Measurements from ENCODE around the gene GPR26. TPM values are rescaled to one million over a fixed set of nuclear protein-coding genes. Genes with fewer than 3 reads are reported as not detected.

Gene GPR26
- total RNA-seq, 3 donors from 2014 or later, result not detected

DNA sequence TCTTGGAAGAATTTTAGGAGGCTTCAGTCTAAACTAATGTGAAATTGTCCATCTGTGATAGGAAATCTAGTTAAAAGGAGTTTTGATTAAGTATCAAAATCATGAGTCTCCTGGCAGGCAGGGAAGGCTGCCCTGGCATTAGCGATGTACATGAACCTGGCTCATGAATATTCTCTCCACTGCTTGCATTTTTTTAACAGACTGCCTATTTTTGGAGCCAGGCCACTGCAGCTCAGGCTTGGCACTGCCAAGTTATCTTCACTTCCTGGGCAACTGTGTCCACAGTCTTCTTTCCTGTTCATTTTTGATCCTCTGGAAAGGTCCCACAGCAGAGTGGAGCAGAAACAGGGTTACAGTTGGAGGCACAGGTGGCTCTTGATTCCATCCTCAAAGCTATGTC is 7.0 kb downstream of the GPR26 start:
- H3K9me3 Mint-ChIP-seq, result no peaks in the 10 kb centered on the region
- DNase-seq, result no peak
- peaks cover 6% of the 10 kb centered on the region for H3K27me3 Mint-ChIP-seq (ENCODE audit: low read depth)
- H3K4me1 Mint-ChIP-seq (ENCODE audit: low read depth), result no peaks in the 10 kb centered on the region
- no peak for ATAC-seq
- H3K36me3 Mint-ChIP-seq (ENCODE audit: insufficient read depth), result no peaks in the 10 kb centered on the region
- H3K4me3 Mint-ChIP-seq, result no peak overlapping the region

DNA sequence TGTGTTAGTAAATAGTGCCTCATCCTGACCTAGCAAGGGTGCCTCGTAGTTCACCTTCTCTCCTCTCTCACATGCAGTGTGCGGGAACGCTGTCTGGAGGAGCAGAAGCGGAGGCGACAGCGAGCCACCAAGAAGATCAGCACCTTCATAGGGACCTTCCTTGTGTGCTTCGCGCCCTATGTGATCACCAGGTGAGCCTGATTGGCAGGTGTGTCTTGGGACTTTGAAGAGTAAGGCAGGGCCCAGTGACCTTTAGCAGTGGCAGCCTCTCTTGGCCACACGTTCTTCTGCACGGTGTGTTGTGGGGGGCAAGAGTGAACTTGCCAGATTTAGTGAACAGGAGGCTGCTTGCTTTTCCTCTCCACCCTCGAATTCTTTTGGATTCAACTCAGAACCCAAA is 8.6 kb downstream of the GPR26 start:
- Mint-ChIP-seq H3K27me3 (ENCODE audit: low read depth) (no peaks in the 10 kb centered on the region), H3K9me3 (no peaks in the 10 kb centered on the region), H3K4me1 (ENCODE audit: low read depth) (no peaks in the 10 kb centered on the region), H3K36me3 (ENCODE audit: insufficient read depth) (no peaks in the 10 kb centered on the region), H3K4me3 (no peak overlapping the region)
- ATAC-seq (no peak), DNase-seq (no peak)

DNA sequence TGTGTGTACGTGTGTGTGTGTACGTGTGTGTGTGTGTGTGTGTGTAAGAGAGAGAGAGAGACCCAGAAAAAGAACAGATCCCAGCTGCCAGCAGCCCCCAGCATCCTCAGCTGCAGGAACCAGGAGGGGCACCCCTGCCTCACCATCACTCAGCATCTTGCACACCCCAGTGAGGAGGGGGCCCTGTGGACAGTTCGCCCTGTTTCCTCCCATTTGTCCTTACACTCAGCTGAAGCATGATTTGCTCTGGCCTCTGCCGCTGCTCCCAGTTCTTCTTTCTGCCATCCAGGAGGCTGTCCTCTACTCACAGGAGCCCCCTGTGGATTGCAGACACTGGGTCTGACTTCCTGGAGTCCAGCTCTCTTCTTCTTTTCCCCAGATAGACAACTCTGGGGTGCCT is 9.7 kb downstream of the GPR26 start:
- ATAC-seq (no peak), DNase-seq (no peak)
- no peaks in the 10 kb centered on the region for H3K27me3 Mint-ChIP-seq (ENCODE audit: low read depth)
- no peak overlapping the region for H3K4me3 Mint-ChIP-seq
- H3K36me3 Mint-ChIP-seq (ENCODE audit: insufficient read depth), result no peaks in the 10 kb centered on the region
- no peaks in the 10 kb centered on the region for H3K9me3 Mint-ChIP-seq
- no peaks in the 10 kb centered on the region for H3K4me1 Mint-ChIP-seq (ENCODE audit: low read depth)

DNA sequence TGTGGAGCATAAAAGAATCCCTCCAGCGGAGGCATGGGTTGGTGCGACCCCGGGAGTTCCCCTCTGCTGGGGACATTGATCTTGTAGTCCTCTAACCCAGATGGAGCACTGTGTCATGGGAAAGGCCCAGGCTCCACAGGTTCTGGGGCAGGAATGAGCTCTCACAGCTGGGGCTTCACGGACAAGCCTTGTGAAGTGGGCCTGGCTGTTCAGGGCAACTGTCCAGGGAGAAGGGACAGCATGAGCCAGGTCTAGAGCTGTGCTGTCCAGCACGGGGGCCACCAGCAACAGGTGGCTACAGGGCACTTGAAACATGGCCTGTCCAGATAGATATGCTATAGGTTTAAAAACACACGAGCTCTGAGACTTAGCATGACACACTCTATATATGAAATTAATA is 11.4 kb downstream of the GPR26 start:
- H3K27me3 Mint-ChIP-seq (ENCODE audit: low read depth), result peaks cover 3% of the 10 kb centered on the region
- no peak overlapping the region for H3K4me3 Mint-ChIP-seq
- H3K4me1 Mint-ChIP-seq (ENCODE audit: low read depth), result no peaks in the 10 kb centered on the region
- DNase-seq, result no peak
- H3K9me3 Mint-ChIP-seq, result no peaks in the 10 kb centered on the region
- no peak for ATAC-seq
- H3K36me3 Mint-ChIP-seq (ENCODE audit: insufficient read depth), result no peaks in the 10 kb centered on the region

DNA sequence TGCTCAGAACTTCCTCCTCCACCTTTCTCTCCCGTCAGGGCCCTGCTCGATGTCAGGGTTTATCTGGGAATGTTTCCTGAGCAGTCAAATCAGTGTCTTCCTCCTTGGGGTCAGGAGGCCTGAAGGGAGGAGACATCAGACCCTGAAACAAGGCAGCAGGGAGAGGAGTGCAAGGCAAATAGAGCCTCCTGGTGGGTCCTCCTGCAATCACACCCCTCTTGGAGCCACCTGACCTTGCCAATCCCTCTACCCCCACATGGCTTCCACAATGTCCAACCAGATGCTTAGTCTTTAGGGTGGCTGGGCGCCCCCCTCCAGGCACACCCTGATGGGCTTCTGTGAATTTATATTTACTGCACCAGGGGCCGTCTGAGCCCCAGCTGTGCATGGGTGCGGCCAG is 12.2 kb downstream of the GPR26 start:
- Mint-ChIP-seq H3K4me1 (ENCODE audit: low read depth) (no peaks in the 10 kb centered on the region), H3K9me3 (no peaks in the 10 kb centered on the region), H3K4me3 (no peak overlapping the region), H3K36me3 (ENCODE audit: insufficient read depth) (no peaks in the 10 kb centered on the region), H3K27me3 (ENCODE audit: low read depth) (peaks cover 5% of the 10 kb centered on the region)
- no peak for DNase-seq
- ATAC-seq, result no peak

DNA sequence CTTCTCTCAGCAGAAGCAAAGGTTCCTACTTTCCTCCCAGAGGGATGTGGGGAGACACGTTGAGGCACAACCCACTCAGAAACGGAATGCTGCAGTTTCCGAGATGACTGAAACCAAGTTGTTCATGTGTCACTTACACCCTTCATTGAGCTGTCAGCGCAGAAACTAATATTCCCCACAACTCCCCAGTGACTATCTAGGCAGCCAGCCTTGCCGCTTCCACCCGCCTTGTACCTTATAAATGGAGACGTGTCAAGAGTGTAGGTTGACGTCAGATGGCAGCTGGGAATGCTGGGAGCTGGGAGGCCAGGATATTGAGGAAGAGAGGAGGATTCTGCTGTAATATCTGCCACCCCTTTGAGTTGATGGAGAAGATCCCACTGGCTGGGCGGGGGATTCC is 15.1 kb downstream of the GPR26 start:
- Mint-ChIP-seq H3K9me3 (no peaks in the 10 kb centered on the region), H3K4me3 (no peak overlapping the region), H3K36me3 (ENCODE audit: insufficient read depth) (no peaks in the 10 kb centered on the region), H3K27me3 (ENCODE audit: low read depth) (peaks cover 5% of the 10 kb centered on the region), H3K4me1 (ENCODE audit: low read depth) (no peaks in the 10 kb centered on the region)
- DNase-seq, result no peak
- ATAC-seq, result no peak

DNA sequence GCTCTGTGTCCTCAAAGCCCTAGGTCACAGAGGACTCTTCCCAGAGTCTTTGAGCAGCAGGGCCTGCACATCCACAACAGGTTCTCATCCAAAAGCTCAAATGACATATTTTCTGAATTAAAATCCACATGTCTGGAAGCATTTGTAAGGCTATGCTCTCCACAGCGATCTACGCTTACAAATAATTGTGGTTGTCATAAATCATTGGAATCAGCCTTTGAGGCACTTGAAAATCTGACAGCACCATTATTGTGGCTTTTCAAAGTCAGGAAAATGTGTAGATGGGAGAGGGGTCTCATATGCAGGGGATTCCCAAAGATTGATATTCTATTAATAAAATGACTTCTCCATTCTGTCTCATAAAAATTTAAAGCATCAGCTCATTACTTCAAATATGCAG is 16.3 kb downstream of the GPR26 start:
- H3K9me3 Mint-ChIP-seq, result no peaks in the 10 kb centered on the region
- H3K27me3 Mint-ChIP-seq (ENCODE audit: low read depth), result peaks cover 5% of the 10 kb centered on the region
- no peak for ATAC-seq

DNA sequence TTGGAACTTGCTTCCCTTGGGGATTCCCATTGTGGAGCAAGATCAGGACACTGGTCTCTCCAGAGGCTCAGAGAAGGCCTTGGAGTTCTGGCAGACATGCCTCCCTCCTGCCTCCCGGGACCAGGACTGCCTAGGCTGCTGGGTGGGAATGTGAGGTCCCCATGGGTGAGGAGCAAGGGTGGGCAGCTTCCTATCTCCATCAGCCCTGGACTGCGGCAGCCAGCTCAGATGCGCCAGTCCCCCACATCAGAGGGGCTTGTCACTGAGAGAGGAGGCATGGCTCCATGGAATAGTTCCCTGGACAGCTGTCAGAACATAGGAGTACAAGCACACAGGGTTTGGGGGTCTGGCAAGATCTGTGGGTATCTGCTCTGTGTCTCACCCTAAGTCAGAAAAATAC is 17.3 kb downstream of the GPR26 start:
- Mint-ChIP-seq H3K9me3 (no peaks in the 10 kb centered on the region), H3K27me3 (ENCODE audit: low read depth) (peaks cover 5% of the 10 kb centered on the region), H3K36me3 (ENCODE audit: insufficient read depth) (no peaks in the 10 kb centered on the region), H3K4me3 (no peak overlapping the region), H3K4me1 (ENCODE audit: low read depth) (no peaks in the 10 kb centered on the region)
- DNase-seq (no peak), ATAC-seq (no peak)

More for the DNA sequence above, 16.3 kb downstream of the GPR26 start:
- no peaks in the 10 kb centered on the region for H3K4me1 Mint-ChIP-seq (ENCODE audit: low read depth)
- no peak for DNase-seq
- no peak overlapping the region for H3K4me3 Mint-ChIP-seq
- H3K36me3 Mint-ChIP-seq (ENCODE audit: insufficient read depth), result no peaks in the 10 kb centered on the region

DNA sequence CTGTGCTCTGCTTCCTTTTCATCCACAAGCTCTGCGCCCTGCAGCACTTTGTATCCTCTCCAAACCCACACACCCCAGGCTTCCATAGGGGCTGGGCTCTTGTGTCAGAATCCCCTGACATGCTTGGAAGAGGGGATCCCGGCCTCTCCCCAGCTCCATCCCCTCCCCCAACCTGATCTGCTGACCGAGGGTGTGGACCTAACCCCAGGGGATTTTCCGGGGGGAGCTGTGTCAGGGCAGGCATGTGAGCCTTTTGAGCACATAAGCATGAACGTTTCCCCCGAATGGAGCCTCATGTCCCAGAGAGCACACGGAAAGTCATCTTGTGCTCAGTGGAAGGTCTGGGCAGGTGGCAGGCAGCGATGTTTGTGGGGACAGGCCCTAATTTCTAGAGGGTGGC is 17.7 kb downstream of the GPR26 start:
- H3K4me1 Mint-ChIP-seq (ENCODE audit: low read depth), result no peaks in the 10 kb centered on the region
- no peaks in the 10 kb centered on the region for H3K9me3 Mint-ChIP-seq
- H3K4me3 Mint-ChIP-seq, result no peak overlapping the region
- DNase-seq (no peak), ATAC-seq (no peak)
- no peaks in the 10 kb centered on the region for H3K36me3 Mint-ChIP-seq (ENCODE audit: insufficient read depth)
- H3K27me3 Mint-ChIP-seq (ENCODE audit: low read depth), result peaks cover 5% of the 10 kb centered on the region

DNA sequence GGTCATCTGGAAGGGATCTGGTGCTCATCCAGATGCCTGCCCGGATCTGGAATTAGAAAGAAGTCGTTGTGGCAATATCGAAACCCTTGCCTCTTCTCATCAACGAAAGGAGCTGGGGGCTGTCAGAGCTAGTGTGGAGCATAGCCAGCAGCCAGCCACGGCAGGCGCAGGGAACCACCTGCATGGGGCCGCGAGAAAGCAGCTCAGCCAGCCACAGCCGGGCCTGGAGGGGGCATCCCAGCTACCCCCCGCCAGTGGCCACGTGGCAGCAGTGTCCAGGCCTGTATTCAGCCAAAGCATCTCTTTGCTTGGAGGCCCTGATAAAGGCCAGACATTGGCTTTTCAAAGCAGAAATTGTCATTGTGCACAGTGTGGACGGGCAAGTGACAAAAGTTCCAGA is 19.1 kb downstream of the GPR26 start:
- no peaks in the 10 kb centered on the region for H3K9me3 Mint-ChIP-seq
- H3K27me3 Mint-ChIP-seq (ENCODE audit: low read depth), result peaks cover 7% of the 10 kb centered on the region
- no peak for DNase-seq
- no peaks in the 10 kb centered on the region for H3K4me1 Mint-ChIP-seq (ENCODE audit: low read depth)
- H3K4me3 Mint-ChIP-seq, result no peak overlapping the region
- ATAC-seq, result no peak
- H3K36me3 Mint-ChIP-seq (ENCODE audit: insufficient read depth), result no peaks in the 10 kb centered on the region

DNA sequence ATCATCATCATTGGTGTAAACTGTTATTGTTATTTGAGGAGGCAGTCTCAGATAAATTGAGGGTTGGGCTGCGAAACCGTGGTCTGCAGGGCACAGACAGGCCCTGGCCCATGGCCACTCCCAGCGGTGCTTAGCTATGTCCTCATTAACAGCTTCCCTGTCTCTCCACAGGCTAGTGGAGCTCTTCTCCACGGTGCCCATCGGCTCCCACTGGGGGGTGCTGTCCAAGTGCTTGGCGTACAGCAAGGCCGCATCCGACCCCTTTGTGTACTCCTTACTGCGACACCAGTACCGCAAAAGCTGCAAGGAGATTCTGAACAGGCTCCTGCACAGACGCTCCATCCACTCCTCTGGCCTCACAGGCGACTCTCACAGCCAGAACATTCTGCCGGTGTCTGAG is 21.6 kb downstream of the GPR26 start:
- Mint-ChIP-seq H3K4me3 (no peak overlapping the region), H3K9me3 (no peaks in the 10 kb centered on the region), H3K27me3 (ENCODE audit: low read depth) (peaks cover 8% of the 10 kb centered on the region), H3K4me1 (ENCODE audit: low read depth) (no peaks in the 10 kb centered on the region), H3K36me3 (ENCODE audit: insufficient read depth) (no peaks in the 10 kb centered on the region)
- DNase-seq (no peak), ATAC-seq (no peak)

DNA sequence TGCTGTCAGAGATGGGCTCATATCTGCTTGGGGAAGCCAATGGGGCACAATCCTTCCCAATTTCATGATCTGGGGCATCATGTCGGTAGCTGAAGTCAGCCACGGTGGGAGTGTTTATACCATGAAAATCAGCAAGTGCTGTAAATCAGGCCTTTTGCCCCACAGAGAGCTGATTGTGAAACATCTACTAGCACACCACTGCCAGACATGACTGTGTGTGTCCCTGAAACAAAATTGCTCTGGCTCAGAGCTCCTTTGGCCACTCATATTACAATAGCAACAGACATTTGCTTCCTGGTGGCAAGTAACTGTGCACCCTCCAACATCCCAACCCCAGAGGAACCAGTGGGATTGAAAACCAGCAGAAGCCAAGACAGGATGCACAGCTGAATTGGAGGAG is 23.7 kb downstream of the GPR26 start:
- DNase-seq (no peak), ATAC-seq (no peak)
- no peaks in the 10 kb centered on the region for H3K9me3 Mint-ChIP-seq
- H3K36me3 Mint-ChIP-seq (ENCODE audit: insufficient read depth), result no peaks in the 10 kb centered on the region
- H3K4me1 Mint-ChIP-seq (ENCODE audit: low read depth), result no peaks in the 10 kb centered on the region
- H3K4me3 Mint-ChIP-seq, result no peak overlapping the region
- H3K27me3 Mint-ChIP-seq (ENCODE audit: low read depth), result peaks cover 14% of the 10 kb centered on the region

DNA sequence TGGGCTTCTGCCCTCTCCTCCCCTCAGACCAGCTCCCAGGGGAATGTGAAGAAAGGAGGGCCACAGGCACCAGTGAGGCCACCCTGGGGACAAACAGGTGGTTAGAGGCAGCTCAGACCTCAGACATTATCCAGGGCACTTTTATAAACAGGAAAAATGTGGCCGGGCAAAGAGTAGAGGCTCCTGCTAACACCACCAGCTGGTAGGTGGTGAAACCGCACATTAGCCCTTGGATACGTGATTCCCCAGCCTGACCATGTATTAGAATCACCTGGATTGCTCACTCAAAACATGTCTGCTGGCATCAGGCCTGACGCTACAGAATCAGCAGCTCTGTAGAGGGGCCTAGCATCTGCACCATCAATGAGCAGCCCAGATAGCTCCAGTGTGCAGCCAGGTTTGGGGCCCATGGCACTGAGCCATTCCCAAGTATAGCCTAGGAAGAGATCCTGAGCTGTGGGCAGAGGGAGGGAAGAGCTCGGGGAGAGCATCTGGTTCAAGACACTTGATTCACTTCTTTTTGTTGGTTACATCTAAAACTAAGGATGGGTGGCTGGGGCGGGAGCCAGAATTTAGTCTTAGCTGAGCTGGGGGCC is 37.1 kb downstream of the GPR26 start:
- H3K9me3 Mint-ChIP-seq, result no peaks in the 10 kb centered on the region
- H3K36me3 Mint-ChIP-seq (ENCODE audit: insufficient read depth), result no peaks in the 10 kb centered on the region
- no peak for ATAC-seq
- H3K4me1 Mint-ChIP-seq (ENCODE audit: low read depth), result no peaks in the 10 kb centered on the region
- no peaks in the 10 kb centered on the region for H3K27me3 Mint-ChIP-seq (ENCODE audit: low read depth)
- no peak for DNase-seq
- no peak overlapping the region for H3K4me3 Mint-ChIP-seq

DNA sequence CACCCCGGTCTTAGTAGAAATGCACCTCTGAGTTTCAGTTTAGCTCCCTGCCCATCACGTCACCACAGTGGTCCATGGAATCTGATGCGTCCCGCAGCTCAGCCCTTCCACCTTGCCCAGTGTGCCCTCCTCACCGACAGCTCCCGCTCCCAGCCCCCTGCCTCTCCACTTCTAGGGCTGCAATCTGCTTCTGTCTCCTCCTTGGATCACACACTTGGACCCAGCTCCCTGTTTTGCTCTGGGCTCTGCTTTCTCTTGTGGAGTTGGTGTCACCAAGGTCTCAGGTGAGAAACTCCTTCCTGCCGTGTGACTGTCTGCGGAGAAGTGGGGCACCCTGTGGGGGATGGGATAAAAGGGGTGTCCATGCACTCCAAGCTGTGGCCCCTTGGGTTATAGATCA is 37.9 kb downstream of the GPR26 start:
- ATAC-seq (no peak), DNase-seq (no peak)
- Mint-ChIP-seq H3K27me3 (ENCODE audit: low read depth) (no peaks in the 10 kb centered on the region), H3K4me1 (ENCODE audit: low read depth) (no peaks in the 10 kb centered on the region), H3K36me3 (ENCODE audit: insufficient read depth) (no peaks in the 10 kb centered on the region), H3K9me3 (no peaks in the 10 kb centered on the region), H3K4me3 (no peak overlapping the region)

DNA sequence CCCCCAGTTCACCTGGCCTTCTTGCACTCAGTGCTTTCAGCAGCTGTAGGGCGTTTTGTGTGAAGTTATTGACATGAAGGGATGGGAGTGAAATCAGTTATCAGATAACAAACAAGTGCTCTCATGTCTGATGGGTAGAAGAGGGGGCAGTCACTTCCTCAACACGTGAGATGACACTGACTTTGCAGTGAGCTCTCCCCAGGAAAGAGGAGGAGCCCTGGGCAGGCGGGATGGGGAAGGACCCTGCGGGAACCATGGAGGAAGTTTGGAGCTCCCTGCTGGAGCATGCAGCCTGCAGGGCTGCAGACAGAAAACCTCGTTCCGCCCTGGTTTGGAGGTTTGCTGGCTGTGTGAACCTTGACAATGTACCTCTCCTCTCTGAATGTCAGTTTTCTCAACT is 38.7 kb downstream of the GPR26 start:
- no peaks in the 10 kb centered on the region for H3K9me3 Mint-ChIP-seq
- H3K27me3 Mint-ChIP-seq (ENCODE audit: low read depth), result no peaks in the 10 kb centered on the region
- ATAC-seq, result no peak
- no peaks in the 10 kb centered on the region for H3K4me1 Mint-ChIP-seq (ENCODE audit: low read depth)
- no peaks in the 10 kb centered on the region for H3K36me3 Mint-ChIP-seq (ENCODE audit: insufficient read depth)
- no peak for DNase-seq
- no peak overlapping the region for H3K4me3 Mint-ChIP-seq

DNA sequence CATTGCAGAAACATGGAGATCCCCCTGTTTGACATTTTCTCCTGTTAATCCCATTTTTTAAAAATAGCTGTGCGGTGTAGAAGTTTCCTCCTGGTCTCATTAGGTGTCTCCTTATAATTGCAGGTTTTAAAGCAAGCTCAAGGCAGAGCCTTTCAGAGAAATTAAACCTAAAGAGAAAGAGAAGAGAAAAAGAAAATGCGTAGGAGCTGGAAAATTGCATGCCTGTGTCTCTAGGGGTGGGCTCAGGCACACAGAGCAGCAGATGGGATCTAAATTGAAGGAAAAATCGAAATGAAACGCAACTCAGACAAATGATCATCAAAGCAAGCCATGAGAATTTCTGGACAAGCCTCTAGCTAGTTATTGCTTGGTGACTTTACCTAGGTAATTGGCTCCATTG is 40.1 kb downstream of the GPR26 start:
- Mint-ChIP-seq H3K9me3 (no peaks in the 10 kb centered on the region), H3K36me3 (ENCODE audit: insufficient read depth) (no peaks in the 10 kb centered on the region), H3K27me3 (ENCODE audit: low read depth) (no peaks in the 10 kb centered on the region), H3K4me3 (no peak overlapping the region), H3K4me1 (ENCODE audit: low read depth) (no peaks in the 10 kb centered on the region)
- ATAC-seq (no peak), DNase-seq (no peak)

Data from activated T-cell treated with anti-CD3 and anti-CD28 coated beads, Interleukin-2, amount 50 U/mL, for 4 hours (primary cell).